ENCODE results near the gene MT1E. TPM values are rescaled to one million over a fixed set of nuclear protein-coding genes. Genes with fewer than 3 reads are reported as not detected.
"Not testable (repeated sequence)": the region's sequence is repeated elsewhere in the genome, so short reads cannot be mapped to it uniquely, and the experiment has no call there.

The MT1E gene
- total RNA-seq = 410 TPM
- long read RNA-seq, transcript MT1E-201 (3 exons, 704 nt) = major isoform, 8 of 66 reads
- long read RNA-seq, partial matches to known transcripts = 0 of 66 reads
- long read RNA-seq, other reads (novel, unspliced or antisense) = 58 of 66 reads

DNA sequence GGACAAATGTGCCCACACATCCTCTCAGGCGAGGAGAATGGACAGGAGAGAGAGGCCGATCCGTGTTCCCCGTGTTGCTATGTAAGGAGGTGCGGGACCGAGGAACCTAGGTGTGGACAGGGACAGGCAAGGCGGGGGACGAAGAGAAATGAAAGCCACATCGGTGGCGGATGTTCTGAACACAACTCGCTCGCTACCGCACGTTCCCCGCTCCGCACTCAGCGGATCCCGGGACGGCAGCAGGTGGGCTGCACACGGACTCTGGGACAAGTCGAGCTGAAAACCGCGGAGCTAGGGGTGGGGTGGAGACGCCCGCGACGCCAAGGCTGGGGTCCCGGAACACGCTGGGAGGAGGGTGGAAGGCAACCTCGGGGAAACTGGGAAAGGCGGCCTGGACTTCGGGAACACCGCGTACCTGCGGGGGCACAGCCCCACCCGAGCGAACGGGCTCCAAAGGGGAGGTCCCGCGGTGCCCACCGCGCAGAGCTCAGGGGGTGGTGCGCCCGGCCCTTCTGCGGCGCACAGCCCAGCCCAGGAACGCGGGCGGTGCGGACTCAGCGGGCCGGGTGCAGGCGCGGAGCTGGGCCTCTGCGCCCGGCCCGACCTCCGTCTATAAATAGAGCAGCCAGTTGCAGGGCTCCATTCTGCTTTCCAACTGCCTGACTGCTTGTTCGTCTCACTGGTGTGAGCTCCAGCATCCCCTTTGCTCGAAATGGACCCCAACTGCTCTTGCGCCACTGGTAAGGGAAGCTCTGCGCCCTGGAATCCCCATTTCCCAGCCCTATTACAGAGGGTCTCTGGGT, at the start of gene MT1E:
Gene MT1E (plus strand): TSS at position 642 of the 803 bp plus-strand sequence. CDS start 71 bp downstream, at position 713.
- DNase-seq (ENCODE audit: low spot score) = no peak

DNA sequence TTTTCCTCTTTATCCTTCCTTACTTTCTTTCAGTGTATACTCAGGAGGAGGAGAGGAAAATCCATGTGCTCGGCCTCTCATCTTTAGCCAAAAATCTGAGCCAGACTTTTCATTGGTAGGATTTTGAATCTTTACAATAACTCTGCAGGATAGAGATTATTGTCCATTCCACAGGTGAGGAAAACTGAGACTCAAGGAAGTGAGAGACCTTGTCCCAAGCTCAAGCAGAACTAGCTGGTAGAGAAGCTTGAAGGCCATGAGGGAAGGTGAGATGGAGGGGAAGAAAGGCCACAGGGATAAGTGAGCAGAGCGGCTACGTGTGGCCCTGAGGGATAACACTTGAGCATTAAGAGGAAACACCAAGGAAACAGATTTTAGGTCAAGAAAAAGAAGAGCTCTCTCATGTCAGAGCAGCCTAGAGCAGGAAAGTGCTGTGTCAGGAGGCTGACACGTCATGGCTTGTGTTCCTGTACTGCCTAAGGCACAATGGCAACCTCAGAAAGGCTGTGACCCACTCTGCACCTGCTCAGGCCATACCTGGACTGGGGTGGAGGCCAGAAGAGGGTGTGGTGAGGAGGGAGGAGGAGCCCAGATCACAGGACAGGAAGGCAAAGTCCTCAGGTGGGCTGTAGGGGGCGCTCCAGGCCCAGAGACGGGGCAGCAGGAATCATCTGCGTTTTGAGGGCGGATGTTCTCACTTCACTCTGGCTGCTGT, 48.8 kb upstream of the MT1E start:
- peak; percentile 90 for DNase-seq (ENCODE audit: low spot score)

DNA sequence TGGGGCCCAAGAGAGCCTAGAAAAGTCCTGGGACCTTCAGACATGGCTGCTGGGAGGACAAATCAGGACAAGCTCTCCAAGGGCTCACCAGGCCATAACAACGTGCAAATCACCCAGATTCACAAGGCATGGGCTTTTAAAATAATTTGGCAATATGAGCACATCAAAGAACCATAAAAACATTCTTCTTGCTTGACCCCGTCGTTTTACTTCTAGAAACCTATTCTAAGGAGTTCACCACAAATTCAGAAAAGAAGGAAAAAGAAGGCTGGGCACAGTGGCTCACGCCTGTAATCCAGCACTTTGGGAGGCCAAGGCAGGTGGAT, 48.3 kb upstream of the MT1E start:
- peak; percentile 39 for DNase-seq (ENCODE audit: low spot score)

GRCh38 chr16:56580391-56581048, 45.1 kb upstream of the MT1E start:
- DNase-seq (ENCODE audit: low spot score) = peak; percentile 3

GRCh38 chr16:56582911-56583310, 42.7 kb upstream of the MT1E start:
- not testable (repeated sequence) for DNase-seq (ENCODE audit: low spot score)

GRCh38 chr16:56583351-56584168, 42.0 kb upstream of the MT1E start:
- peak; percentile 47 for DNase-seq (ENCODE audit: low spot score)

- DNase-seq (ENCODE audit: low spot score) = peak; percentile 65
These were observed 41.3 kb upstream of the MT1E start for GRCh38 chr16:56584276-56584675.

- peak; percentile 65 for DNase-seq (ENCODE audit: low spot score)
These were observed 36.8 kb upstream of the MT1E start for GRCh38 chr16:56588781-56589140.

DNA sequence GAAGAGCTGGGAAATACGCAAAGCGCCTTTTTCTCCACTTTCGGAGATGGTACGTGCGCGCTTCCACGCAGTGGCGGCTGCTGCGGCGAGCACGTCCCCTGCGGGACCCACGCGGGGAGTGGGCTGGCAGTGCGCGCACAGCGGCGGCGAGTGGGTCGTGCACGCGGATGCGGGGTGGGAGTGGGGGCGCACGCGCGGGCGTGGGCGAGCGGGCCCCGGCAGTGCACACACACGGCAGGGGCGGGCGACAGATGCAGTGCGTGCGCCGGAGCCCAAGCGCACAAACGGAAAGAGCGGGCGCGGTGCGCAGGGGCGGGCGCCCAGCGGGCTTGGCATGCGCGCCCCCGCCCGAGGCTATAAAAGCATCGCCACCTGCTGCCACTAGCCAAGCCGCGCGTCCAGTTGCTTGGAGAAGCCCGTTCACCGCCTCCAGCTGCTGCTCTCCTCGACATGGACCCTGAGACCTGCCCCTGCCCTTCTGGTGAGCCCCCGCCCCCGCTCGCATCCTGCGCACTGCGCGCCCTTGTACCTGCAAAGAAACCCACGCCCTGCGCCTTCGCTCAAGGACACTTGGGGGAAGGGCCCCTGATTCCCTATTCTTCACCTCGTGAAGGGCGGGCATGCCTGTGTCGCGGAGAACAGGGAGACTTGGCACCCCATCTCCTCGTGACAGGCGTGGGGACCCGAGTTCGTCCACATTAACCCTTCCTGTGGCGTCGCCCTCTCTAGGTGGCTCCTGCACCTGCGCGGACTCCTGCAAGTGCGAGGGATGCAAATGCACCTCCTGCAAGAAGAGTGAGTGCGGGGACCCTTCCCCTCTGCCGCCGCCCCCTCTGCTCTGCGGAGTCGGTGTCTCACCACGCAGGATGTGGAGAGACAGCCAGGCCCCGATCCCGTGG, 36.2 kb upstream of the MT1E start, which contains the start of gene MT3:
Gene MT3 (plus strand): TSS at position 388 of the 899 bp plus-strand sequence. CDS start 63 bp downstream, at position 451.
- no peak for DNase-seq (ENCODE audit: low spot score)

DNA sequence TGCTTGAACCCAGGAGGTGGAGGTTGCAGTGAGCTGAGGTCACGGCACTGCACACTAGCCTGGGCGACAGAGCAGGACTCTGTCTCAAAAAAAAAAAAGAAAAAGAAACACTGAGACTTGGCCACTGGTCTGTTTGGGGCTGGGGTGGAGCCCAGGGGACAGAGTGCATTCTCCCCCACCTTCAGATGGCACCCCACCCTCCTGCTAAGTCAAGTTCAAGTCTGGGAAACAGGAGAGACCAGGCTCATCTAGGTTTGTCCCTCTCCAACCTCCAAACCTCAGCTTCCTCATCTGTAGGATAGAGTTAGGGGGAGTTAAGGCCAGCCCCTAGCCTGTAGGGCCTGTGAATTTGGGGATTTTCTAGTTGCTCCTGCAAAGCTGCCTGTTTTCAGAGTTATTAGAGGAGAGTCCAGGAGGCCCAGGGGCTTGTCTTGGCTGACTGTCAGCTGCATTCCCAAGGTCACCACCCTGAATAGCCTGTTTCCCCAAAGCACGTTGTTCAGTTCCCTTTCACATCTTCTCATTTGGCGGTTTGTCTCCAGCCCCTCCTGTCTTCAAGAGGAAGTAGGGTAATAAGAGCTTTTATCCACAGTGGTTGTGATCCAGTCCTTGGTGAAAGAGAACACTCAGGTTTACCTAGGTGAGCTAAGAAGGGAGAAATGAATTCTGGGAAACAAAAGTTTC, 34.1 kb upstream of the MT1E start:
- DNase-seq (ENCODE audit: low spot score) = no peak

- DNase-seq (ENCODE audit: low spot score) = no peak
These were observed 31.8 kb upstream of the MT1E start for GRCh38 chr16:56593573-56594291.

DNA sequence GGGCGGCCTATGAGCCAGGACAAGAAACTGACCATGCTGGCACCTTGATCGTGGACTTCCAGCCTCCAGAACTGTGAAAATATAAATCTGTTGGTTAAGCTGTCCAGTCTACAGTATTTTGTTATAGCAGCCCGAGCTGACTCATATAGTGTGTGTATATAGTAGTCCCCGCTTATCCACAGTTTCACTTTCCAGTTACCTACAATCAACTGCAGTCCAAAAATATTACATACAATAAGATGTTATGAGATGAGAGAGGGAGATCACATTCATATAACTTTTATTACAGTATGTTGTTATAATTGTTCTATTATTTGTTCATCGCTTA, 31.3 kb upstream of the MT1E start:
- DNase-seq (ENCODE audit: low spot score) = peak; percentile 12

GRCh38 chr16:56600398-56600999, 25.1 kb upstream of the MT1E start:
- peak; percentile 47 for DNase-seq (ENCODE audit: low spot score)

GRCh38 chr16:56601325-56601724, 24.3 kb upstream of the MT1E start:
- DNase-seq (ENCODE audit: low spot score) = peak; percentile 84

- peak; percentile 72 for DNase-seq (ENCODE audit: low spot score)
These were observed 22.0 kb upstream of the MT1E start for GRCh38 chr16:56603589-56603988.

GRCh38 chr16:56604966-56605365, 20.6 kb upstream of the MT1E start:
- DNase-seq (ENCODE audit: low spot score) = no peak

- DNase-seq (ENCODE audit: low spot score) = no peak
These were observed 20.1 kb upstream of the MT1E start for GRCh38 chr16:56605475-56605874.

DNA sequence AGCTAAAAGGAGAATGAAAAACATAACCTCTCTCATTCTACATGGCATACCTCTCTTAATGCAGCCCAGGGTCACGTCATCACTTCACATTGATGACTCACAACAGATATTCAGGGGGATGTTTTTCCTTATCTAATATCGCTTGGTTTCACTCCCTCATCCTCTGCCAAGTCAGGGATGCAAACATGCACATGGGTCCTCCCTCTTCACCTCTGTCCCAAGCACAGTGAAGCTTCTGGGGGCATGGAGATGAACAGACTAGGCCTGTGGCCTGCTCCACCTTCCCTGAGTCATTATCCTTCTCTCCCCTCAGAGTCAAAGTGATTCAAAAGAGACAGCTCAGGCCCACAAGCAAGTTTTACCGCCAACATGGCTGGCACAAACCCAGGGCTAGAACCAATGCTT, 19.5 kb upstream of the MT1E start:
- peak; percentile 88 for DNase-seq (ENCODE audit: low spot score)

Data from mesenteric fat pad (tissue), 1 donor.